IPS DF 4.7 (cell line): ENCODE data around the gene GSC2.
"Not testable (repeated sequence)": the region's sequence is repeated elsewhere in the genome, so short reads cannot be mapped to it uniquely, and the experiment has no call there.

Experiments used
- DNase-seq: peaks from one replicate; pipeline ENCODE4 v3.0.0-alpha.2; 2013; ENCODE audit warnings: low spot score; ENCODE audit errors: extremely low read depth

Gene GSC2

GRCh38 chr22:19156109-19156508, 6.0 kb upstream of the GSC2 start:
- not testable (repeated sequence) for DNase-seq

- DNase-seq = no peak
Observed at GRCh38 chr22:19152942-19153883, 3.1 kb upstream of the GSC2 start.

DNA sequence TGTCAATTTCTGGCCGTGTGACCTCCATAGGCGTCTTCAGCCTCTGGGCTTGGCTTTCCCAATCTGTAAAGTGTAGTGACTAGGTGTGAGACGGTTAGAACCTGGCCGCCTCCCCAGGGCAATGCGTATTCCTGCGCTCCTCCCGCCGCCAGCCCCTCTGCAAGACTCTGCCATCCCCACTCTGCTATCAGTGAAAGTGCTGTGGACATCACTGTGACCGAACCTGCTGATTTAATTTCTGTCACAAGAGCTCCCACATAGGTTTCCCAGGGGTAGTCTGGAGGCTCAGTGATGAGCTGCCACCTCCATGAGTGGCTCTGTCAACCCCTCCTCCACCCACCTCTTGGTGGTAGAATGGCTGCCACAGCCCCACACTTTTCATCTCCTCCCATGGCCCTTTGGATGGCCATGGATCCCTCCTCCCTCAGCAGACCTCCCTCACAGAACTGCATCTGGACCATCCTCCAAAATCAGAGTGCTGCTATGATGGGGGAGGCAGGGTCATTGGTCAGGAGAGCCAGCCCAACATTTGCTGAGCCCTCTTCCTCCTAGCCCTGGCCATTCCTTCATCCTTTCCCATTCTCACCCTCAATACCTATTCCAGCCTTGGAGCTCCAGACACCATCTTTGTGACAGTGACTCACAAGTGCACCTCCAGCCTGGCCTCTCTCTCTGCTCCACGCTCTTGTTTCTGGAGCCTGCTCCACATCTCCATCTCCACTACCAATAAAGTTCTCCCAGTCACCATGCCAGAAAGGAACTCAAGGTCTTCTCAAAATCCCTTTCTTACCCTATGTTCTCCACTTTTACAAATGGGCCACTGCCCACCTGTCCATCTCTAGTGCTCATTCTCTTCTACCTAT, 1.5 kb upstream of the GSC2 start:
- DNase-seq = no peak

DNA sequence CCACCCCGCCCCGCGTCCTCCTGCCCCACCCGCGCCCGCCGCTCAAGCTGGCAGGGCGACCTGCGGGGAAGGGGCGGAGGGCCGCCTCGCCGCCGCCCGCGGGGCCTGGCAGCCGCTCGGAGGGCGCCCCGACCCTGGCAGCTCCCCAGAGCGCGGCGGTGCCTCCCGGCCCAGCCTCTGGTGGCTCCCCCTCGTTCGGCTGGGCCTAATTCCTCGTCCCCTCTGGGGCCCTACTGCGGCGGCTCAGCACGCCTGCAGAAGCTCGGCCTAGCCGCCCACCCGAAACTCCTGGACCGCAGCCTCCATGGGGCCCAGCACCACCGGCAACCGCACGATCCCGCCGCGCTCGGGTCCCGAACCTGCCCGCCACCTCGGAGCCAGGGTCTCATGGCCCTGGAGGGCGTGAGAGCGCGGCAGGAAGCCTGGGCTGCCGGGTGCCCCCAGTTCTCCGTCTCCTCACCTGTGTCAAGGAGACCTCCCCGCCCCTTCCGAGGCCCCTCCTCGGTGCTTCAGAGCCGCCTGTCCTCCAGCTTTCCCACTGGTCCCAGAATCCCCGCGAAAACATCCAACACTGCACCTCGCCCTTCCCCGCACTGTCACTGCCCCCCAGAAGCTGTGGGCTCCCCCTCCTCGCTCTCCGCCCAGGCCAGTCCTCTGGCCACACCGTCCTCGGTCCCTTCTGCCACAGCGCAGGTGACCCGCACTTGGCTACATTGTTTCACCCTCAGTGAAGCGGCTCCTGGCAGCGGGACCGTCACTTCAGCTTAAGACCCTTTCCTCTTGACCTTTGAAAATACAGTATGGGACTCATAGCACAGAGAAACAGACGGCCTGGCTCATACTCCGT, 613 bp upstream of the GSC2 start:
- no peak for DNase-seq

DNA sequence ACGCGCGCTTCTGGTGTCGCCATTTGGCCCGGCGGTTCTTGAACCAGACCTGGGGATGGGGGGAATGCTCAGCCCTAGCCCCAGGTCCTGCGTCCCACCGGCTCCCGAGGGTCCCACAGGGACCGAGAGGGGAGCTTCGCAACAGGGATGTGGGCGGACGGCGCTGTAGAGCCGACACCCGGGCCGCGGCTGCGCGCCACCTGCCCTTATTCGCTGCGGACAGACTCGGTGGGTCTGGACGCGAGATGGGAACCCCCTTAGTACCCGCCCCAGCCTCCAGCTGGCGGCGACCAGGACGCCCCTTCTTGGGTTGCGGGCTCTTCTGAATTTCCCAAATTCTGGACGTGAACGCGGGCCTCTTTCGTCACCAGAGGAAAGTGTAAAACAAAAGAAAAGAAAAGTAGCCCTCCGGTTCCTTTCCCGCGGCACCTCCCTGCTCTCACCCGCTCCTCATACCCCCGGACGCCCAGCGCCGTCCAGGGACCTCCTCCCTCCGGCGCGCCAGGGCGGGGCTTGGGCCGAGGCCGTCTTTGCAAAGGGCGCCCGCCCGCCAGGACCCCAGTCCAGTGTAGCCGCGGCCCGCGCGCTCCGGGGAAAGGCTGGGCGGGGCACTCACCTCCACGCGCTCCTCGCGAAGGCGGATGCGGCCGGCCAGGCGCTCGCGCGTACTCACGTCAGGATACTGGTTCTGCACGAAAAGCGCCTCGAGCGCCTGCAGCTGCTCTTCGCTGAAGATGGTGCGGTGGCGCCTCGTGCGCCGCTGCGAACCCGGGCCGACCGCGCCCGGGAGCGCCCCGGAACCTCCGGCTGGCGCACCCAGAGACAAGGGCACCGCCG, 827 bp downstream of the GSC2 start:
- no peak for DNase-seq

DNA sequence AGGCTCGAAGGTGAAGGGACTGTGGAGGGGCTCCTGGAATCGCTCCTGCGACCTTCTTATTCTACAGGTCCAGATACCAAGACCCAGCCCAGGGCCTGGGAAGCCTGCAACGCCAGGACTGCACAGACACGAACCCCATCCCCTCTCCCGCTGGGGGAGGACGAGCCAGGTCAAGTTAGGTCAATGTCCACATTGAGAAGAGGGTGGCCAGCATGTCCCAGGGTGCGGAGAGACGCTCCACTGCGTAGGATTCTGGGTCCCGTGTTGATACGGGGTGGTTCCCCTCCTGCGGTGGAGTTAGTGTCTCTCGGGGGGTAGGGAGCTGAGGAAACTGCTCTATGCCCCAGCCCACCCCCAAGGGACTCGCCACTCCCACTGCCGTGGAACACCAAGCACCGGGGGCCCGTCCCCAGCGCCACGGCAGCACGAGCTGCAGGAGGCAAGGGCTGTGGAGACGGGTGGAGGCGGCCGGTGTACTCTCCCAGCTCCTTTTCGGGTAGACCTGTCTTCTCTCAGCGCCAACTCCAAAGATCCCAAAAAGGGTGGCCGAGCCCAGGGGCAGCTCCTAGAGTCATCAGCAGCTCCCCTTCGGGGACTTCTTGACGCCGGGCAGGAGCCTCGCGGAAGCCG, 1.6 kb downstream of the GSC2 start:
- DNase-seq = no peak

- no peak for DNase-seq
Observed at GRCh38 chr22:19147195-19147780, 2.8 kb downstream of the GSC2 start.

DNA sequence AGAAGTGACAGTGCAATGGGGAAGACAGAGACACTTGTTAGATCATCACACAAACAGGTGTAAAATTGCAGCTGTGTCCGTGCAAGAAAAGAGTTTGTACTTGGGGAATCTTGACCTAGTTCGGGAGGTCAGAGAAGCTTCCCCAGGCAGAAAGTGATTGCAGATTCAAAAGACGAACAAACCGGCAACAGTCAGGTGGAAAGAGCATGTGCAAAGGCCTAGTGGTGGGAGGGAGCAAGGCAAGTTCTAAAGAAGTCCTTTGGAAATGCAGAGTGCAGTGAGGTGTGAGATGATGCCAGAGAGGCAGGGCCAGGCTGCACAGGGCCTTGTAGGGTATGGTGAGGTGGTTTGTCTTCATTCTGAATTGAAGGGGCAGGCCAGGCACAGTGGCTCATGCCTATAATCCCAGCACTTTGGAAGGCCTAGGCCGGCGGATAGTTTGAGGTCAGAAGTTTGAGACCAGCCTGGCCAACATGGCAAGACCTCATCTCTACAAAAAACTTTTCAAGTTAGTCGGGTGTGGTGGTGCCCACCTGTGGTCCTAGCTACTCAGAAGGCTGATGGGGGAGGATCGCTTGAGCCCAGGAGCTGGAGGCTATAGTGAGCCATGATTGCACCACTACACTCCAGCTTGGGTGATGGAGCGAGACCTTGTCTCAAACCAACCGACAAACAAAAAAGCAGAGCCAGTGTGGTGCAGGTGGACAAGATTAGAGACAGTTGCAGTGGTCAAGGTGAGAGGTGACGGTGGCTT, 3.7 kb downstream of the GSC2 start:
- no peak for DNase-seq

DNA sequence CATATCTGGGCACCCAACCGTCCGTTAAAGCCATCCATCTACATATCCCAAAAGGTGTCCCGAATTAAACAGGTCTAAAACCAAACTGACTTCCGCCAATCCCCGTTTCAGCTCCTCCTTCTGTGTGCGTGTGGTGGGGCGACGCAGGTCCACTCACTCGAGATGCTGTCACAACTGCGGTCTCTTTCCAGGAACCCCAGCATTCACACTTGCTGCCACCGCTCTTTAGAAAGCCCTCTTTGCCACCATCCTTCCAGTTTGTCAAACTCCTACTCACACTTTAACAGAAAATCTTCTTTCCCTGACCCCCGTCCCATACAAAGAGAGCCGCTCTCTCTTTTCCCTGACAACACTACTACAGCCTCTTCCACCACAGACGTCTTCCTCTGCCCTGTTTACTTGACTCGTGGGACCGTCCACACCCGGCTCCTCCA, 6.1 kb downstream of the GSC2 start:
- no peak for DNase-seq

GRCh38 chr22:19143212-19143611, 6.9 kb downstream of the GSC2 start:
- DNase-seq = no peak

DNA sequence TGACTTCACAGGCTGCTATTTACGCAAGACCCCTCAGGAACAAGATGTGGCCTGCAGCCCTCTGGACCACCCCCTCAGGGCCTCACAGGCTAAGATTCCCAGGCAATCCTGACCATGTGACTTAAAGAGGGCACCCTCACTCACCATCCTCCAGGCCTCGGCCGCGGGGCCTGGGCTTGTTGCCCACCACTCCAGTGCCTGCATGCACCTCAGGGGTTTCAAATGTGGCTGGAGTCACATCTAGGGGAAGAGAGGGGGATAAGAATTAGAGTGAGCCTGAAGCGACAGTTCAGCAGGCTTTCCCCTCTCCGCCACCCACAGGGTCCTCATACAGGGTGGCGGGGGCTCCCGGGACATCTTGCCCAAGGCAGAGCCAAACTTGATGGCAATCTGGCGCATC, 7.7 kb downstream of the GSC2 start:
- no peak for DNase-seq

- DNase-seq = no peak
Observed at GRCh38 chr22:19139974-19140373, 10.1 kb downstream of the GSC2 start.

DNA sequence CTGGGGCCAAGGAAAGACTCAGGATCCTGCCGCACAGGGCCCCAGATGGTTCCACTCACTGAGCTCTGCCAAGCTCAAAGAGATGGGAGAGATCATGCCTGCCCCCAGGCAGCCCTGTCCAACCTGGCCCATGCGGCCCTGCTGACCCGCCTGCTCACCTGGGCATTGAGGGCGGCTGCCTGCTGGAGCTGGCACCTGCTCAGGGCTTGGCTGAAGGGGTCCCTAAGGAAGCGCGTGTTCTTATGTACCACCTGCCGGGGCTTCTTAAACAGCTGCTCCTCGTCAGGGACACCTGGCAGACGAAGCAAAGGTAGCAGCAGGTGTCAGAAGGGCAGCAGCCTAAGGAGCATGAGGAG, 11.1 kb downstream of the GSC2 start:
- no peak for DNase-seq

DNA sequence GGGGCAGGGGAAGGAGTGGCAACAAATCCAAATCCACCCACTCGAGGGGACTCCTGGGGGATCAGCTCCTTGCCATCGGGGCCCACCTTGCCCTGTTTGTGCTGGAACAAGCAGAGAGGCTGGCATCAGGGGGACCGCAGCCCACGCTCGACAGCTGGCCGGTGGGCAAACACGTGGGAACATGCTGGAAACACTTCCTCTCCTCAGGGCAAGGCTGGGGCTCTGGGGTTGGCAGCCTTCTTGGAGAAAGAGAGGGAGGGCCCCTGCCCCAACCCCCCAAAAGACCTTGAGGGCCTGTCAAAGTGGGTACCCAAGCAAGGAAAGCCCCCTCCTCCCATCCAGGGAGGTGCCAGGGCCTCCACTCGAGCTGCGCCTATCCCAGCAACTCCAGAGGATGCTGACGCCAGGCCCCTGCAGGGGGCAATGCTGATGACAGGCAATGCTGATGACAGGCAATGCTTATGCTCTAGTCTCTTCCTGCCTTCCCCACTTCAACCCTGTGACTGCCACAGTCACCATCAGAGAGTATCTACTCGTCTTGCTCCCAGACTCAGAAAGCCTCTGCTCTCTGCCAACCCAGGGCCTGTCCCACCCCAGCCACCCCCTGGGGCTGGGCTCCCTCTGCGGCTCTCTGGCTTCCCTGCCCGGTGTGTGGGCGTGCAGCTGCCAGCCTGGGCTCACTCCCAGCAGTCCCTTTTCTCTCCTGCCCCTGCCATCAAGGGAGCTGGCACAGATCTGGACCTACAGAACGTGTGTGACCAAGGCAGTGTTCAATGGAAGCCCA, 11.7 kb downstream of the GSC2 start:
- no peak for DNase-seq

DNA sequence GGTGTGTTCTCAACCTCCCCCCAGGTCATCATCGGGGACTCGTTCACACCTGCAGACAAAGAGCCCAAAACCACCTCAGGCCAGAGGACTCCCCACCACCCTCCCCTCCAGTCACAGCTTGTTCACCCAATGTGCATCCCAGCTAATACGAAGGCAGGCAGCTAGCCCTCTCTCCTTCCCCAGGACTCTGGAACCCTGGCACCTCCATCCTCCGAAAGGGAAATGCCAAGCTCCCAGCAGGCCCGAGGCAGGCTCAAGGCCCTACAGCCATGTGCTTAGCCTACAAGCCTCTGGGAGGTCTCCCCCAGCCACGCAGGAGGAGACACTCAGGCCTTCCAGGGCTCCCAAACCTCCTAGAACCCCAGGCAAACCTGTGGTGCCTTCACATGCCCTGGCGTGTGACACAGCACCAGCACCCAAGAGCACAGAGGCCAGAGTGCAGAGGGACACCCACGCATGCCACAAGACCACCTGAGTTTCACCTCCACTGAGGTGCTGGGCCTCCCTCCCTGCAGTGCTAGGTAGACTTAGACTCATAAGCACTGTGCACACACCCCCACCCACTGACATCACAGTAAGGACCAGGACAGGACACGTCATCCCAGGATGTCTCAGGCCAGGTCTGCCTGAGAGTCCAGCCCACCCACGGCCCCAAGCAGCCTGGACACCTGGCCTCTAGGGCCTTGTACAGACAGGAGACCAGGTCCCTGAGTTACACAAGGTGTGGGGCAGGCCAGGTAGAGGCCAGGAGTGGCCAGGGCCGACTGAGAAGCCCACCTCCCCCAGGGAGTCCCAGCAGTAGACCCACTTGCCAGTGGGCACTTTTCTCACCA, 12.5 kb downstream of the GSC2 start:
- DNase-seq = no peak

- no peak for DNase-seq
Observed at GRCh38 chr22:19136915-19137314, 13.2 kb downstream of the GSC2 start.

DNA sequence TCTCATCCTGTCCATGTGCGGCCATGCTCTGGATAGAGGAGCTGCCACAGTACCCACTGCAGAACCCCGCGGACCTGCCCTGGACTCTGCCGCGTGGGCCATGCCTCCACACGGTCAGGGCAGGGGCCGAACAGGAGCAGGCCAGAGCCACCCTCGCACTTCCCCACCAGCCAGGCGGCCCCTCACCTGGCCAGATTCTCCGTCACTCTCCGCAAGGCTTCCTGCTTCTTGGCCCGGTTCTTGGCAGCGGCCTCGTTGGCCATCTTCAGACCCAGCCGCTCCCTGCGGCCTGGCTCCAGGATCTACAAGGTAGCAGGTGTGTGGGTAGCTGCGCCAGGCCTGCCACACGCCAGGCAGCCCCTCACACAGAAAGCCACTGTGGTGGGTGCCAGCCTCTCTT, 15.2 kb downstream of the GSC2 start:
- no peak for DNase-seq
